Measurements from ENCODE around the gene UBQLNL.

Gene UBQLNL, protein sequence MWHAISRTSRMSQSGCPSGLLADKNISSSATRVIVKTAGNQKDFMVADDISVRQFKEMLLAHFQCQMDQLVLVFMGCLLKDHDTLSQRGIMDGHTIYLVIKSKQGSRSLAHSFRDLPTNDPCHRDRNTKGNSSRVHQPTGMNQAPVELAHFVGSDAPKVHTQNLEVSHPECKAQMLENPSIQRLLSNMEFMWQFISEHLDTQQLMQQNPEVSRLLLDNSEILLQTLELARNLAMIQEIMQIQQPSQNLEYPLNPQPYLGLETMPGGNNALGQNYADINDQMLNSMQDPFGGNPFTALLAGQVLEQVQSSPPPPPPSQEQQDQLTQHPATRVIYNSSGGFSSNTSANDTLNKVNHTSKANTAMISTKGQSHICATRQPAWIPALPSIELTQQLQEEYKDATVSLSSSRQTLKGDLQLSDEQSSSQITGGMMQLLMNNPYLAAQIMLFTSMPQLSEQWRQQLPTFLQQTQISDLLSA

DNA sequence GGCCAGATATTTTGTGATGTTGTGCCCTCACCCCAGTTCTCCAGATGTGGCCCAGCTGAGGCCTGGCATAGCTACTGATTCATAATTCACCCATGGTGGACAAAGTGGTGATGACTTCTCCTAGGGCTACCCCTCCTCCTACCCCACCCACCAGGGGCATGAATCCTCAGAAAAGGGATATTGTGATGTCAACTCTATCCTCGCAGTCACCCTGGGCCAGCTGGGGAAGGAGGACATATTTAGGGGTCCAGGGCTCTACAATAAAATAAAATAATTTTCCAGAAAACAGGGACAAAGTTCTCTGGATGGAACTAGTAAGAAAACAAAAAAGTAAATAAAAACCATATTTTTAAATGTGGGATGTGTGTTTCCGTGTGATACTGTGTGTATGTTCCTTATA lies at the start of gene UBQLNL:
UBQLNL (minus strand) TSS at position 101 of the 400 bp plus-strand sequence. CDS start 258 bp downstream, outside the sequence.
- DNase-seq, result no peak

DNA sequence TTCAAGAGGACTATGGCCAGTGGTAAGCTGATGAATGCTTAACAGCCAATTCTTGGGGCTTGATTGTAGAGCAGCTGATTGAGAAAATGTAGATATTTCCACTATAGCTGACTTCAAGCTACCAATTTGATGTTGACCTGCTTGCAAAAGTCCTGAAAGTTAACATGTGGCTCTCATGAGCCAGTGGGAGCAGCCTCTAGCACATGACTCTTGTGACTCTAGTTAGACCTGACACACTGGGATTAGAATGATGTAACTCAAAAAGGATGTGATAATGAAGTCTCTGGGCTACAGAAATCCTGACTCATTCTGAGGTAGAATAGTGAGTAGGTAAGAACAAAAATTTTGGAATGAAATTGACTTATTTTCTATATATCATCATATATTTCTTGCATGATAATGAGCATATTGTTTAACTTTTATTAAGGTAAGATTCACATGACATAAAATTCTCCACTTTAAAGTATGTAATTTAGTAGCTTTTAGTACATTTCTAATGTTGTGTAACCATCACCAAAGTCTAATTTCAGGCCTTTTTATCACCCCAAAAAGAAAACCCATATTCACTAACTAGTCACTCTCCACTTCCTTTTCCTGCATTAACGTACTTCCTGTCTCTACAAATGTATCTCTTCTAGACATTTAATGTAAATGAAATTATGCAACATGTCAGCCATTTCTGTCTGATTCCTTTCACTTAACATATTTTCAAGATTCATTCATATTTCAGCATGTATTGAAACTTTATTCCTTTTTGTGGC lies 47.9 kb upstream of the UBQLNL start:
- DNase-seq, result peak; percentile 2

DNA sequence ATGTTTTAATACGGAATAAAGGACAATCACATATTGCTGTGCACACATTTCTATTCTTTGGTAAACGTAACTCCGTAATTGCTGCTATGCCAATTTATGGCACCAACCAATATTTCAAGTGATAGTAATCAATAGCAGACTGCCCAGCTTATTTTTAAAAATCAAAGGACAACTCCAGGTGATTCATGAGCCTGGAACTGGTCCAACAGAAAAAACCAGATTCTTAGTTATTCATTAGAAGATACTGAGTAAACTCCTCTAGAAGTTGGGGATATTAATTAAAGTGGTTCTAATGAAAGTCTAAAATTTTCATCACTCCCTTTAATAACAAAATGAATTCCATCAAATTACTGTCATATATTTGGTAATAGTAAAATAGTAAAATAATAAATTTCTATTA lies 41.3 kb upstream of the UBQLNL start:
- DNase-seq, result no peak

DNA sequence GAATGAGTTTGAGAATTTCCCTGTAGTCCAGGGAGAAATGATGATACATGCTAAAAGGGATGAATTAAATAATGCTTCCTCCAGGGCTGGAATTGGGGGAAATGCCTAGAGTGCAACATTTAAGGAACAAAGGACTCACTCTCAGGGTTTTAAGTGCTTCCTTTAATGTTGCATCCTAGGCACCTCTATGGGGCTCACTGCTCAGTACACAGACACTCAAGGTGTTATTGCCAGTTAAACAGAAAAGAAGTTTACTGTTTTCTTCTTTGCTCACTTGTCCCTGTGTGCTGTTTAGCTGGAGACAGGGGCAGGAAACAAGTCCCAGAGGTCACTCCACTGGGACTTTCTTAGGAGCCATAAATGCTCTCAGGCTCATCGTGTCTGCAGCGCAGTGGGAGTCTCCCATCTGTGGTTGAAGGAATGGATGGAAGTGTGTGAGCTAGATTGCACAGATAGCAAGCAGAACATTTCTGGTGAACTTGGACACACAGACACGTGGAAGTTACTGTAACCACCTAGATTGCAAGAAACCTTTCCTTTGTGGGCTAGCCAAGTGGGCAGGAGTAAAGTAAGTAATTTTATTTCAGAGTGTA lies 40.2 kb upstream of the UBQLNL start:
- no peak for DNase-seq

DNA sequence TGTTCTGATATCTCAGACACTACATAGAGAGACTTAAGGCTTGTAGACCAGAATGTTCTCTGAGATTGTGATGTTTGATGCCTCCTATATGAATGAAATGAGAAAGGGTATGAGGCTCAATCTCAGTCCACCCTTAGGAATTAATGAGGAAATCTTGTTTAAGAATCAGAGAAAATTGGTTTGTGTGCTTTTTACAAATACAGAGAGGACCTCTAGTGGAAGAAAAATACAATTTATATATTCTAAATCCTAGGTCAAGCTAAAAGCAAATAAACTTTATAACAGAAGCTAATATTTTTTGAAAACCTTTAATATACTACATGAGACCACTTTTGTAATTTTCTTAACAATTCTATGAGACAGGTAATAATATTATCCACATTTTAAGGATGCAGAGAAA lies 36.8 kb upstream of the UBQLNL start:
- no peak for DNase-seq

DNA sequence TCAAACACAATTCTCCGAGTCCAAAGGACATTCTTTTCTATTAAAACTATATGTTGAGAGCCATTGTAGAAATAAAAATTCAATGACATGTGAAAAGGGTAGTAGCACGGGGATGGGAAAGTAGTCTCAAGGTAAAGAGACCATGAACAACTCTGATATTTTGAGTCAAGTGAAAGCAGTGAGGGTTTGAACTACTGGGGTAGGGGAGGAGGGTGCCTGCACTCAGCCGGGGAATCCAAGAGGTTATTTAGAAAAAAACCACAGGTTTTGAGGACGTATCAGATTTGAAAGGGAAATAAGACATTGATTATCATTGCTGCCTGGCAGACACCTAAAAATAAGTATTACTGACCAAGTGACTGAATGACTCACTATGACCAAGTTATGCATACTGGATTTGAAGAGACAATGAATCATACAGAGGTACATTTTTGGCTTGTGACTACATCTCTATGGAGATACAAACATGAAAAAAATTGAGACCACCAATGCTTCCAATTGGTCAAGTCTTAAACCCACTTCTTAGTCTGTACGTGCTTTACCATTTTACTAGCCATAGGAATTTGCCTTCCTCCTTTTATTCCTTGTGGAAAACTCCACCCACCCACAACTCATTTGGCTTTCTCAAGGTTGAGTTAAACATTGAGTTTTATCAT lies 34.1 kb upstream of the UBQLNL start:
- no peak for DNase-seq

DNA sequence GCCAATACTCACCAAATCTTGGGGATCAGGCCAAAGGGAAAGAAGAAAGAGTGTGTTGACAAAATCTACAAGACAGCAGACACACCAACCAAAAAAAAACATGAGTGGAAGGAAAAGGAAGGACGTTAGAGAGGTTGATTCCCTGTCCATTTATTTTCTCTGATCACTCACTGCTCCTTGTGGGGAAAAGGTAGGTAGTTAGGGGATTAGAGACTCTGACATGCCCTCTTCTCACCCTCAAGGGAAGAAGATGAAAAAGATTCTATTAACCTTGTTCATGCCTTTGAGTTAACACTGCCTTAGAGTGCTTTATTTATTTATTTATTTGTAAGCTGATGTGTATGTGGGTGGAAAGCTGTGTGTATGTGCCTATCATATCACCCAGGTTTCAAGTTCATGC lies 31.9 kb upstream of the UBQLNL start, which contains the start of gene OR52H1:
OR52H1 (minus strand) TSS at position 101 of the 400 bp plus-strand sequence. CDS start 3,035 bp downstream, outside the sequence.
- DNase-seq, result no peak

DNA sequence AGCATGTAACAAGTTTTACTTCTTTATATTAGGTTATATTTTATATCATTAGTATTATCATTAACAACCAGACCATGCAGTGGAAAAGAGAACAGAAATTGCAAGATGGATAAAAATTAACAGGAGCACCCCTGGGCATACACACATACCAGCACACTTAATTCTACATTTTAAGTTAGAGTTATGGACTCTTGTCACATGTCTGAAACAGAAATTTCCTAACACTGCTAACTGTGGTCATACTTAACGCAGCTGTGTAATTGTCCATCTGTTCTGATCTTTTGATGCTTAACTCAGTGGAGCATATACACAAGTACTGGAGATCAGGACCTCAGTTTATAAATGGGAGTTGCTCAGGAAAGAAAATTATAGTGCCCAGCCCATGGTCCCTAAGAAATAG lies 31.5 kb upstream of the UBQLNL start:
- DNase-seq, result no peak

DNA sequence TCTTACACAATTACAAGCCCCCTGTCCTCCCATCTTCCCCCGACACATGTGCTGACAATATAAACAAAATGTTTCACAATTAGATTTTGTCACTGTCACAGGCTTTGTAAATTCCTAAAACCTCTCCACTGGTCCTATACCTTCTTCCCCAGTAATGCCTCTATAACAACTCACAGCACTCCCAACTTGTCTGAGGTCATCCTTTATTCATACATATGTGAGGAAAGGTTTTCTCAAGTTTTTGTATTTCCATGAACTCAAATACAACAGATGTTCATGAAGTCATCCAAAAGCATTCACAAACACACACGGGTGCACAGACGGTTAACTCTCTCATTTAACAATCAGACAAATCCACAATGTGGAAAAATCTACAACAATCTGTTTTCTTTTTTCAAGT lies 30.0 kb upstream of the UBQLNL start:
- no peak for DNase-seq

DNA sequence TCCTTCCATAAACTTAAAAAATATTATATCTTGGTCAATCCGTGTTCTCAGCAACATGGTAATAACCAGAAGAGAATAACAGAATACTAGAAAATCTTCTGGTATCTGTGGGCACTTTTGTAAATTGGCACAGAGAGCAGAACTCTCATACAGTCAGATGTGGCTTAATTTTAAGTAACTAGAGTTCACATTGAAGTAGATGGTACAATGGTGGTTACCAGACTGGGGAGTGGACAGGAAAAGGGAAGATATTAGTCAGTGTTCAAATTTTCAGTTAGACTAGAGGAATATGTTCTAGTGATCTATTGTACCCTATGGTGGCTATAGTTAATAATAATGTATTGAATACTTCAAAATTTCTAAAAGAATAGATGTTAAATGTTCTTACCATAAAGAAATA lies 24.9 kb upstream of the UBQLNL start:
- DNase-seq, result no peak

DNA sequence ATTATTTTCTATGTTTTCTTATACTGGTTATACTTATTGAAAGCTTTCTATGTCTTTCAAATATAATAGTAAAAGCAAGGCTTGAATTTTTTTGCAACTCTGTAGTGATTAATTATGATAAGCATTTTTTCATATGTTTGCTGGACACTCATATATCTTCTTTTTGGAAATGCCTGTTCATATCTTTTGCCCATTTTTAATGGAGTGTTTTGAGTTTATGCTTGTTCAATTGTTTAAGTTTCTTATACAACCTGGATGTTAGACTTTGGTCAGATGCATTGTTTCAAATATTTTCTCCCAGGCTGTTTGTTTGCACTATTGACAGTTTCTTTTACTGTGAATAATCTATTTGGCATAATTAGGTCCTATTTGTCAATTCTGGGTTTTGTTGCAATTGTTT lies 20.0 kb upstream of the UBQLNL start:
- no peak for DNase-seq

DNA sequence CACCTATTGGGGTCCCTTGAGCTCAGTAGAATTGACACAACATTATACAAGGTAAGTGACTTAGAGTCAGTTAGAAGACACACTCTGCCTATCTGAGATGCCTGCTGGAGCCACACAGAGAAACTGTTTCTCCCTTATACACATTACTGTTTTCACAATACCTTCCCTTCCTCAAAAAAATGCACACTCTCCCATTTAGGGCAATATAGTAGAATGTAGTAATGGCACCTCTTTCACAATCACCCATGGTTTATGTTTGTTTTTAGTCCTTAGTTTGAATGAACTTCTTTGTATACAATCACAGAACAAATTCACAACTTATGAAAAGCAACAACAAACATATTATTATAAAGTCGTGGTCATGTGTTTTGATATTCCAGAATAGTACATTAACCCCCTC lies 17.5 kb upstream of the UBQLNL start:
- no peak for DNase-seq

DNA sequence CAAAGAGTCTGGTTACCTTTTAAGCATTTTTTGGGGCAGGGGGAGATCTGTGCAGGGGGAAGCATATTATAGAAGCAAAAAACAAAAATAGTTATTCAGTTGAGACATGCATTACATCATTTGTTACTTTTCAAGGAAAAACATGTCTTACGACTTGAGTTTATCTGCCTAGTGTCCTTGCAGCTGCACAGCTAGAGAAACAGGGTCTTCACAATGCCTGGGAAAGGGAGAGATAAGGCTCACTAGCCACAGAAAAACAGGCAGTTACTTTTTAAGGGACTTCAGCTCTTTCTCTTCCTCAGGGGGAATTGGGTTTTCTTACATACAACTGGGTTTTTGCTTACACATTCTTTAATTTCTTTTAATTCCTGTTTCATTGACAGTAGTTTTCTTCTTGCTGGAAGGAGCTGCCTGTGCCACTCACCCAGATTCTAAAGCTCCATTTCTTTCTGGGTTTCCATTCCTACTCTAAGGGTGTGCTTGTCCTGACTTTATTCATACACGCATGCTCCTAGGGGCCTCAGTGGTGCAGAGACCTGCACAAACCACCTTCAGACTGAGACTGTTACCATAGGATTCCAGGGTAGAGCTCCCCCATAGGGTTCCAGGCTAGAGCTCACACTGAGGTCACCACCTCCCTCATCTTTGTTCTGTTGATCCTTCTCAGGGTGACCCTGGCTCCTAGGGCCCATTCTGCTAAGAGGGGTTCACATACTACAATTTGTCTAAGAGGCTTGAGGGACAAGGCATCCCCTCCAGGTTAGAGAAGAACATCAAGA lies 14.7 kb upstream of the UBQLNL start:
- no peak for DNase-seq

DNA sequence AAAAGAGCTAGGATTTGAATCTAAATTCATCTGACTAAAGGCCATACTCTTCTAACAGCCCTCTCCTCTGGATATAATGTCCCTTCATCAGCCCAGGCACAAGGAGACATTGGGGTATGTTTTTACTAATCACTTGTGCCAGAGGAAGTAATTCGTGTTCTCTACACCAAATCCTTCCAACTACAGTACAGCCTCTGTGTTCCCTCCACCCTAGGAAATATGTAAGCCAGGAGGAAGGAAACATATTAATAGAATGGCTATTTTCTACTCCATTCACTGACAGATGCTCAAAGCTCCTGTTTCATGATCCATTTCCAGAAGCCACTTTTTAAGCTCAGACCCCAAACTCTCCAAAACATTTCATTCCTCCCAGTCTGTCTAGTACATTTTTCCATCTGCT lies 12.0 kb upstream of the UBQLNL start:
- DNase-seq, result no peak

DNA sequence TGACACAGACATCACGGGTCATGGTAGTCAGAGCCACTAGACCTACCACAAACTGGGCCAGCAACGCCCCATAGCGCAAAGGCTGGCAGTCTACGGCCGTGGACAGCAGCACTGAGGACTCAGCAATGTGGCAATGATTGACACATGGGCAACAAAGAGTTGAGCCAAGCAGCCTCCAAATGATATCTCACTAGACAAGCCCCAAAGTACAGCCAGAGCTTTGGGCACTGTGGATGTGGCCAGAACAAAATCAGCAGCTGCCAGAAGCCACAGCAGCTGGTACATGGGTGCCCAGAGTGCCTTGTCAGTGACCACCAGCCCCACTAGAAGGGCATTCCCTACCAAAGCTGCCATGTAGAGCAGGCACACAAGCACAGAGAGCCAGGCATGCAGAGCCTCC lies 11.2 kb upstream of the UBQLNL start:
- DNase-seq, result no peak

DNA sequence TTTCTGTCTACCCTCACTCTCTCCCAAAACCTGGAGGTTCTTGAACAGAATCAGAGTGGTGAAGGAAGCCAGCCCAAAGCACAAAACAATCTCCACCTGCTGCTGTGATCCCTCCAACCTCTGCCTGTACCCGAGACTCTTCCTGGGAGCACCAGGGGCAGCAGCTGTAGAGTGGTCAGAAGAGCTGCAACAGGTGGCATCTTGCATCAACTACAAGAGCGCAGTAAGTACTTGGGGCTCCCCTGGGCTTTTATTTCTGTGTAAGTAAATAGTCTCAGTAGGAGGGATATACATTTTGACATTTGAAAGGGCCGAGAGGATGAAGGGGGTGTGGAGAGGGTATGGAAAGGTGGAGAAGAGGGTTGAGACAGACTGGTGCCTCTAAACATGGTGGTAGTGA lies 8.3 kb upstream of the UBQLNL start:
- DNase-seq, result no peak

DNA sequence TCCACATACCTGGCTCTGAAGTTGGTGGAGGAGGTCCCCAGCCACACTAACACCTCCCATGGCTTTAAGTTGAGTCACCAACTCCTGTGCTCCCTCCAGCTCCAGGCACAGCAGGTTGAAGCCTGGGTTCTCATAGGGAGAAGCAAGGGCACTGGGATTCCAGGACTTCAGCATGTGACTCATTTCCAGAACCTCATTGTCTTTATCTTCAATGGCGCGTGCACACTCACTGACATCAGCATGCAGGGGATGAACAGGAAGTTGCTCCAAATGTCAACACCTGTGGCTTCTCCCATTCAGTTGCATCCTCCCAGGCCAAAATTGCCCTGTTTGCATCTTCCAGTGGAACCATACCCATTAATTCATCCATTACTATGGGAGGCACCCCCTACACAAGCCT lies 5.8 kb upstream of the UBQLNL start:
- no peak for DNase-seq

DNA sequence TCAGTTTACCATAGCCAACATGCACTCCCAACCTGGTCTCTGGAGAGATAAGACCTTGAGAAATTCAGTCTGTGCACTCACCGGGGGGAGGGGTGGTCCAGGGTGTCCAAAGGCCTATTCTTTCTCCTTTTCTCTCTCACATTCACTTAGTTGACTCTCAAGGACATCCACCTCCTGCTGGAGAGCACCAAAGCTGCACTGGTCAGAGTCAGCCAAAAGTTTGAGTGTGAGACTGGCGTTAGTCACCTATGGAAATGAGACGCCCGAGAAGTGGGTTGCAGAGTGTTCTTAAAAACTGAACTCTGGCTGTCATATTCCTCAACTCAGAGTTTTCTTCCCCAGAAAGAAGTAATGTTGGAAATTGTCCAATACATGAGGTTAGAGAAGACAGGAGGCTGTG lies 5.0 kb upstream of the UBQLNL start:
- no peak for DNase-seq

DNA sequence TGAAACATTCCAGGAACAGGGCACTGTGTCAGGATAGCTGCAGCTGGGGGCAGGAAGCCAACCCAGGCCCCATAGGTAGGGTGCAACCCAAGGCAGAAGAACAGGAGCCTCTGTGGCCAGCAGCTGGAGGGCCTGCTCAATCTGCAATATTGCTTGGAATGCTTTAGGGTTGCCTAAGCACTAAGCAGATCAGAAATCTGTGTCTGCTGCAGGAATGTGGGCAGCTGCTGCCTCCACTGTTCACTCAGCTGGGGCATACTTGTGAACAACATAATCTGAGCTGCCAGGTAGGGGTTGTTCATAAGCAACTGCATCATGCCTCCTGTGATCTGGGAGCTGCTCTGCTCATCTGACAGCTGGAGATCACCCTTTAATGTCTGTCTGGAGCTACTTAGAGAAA lies 1.7 kb downstream of the UBQLNL start:
- no peak for DNase-seq

DNA sequence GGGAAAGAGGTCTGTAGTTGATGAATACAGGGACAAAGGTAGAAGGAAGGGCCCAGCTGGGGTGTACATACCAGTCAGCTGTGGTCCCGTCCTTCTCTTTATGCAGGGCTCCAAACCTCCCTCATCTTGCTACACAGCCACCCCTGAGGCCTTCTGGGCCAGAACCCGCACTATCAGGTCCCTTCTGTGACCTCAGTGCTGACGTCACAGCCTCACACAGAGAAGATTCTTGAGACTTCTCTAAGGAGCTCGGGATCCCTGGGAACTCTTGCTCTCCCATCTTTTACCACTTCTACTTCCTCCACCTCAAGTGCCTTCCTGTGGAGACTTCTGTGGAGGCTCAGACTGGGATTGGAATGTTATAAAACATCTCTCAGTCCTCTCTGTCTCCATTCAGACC lies 6.7 kb downstream of the UBQLNL start, which contains the start of gene UBQLN3:
UBQLN3 (minus strand) TSS at position 155 of the 400 bp plus-strand sequence. CDS start 399 bp downstream, outside the sequence.
- no peak for DNase-seq

DNA sequence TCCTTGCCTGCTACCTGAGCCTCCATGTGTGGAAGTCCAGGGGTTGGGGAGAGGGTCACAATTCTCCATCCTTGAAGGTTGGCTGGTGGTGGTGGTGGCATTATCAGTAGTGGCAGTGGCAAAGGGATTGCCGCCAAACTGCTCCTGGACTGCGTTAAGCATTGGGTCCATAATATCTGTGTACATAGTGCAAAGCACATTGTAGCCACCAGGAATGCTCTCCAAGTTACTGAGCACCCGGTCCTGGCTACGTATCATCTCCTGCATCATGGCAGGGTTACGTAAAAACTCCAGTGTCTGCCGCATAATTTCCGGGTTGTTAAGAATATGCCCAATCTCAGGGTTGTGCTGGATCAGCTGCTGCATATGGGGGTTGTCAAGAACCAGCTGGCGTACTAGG lies 7.9 kb downstream of the UBQLNL start:
- no peak for DNase-seq

DNA sequence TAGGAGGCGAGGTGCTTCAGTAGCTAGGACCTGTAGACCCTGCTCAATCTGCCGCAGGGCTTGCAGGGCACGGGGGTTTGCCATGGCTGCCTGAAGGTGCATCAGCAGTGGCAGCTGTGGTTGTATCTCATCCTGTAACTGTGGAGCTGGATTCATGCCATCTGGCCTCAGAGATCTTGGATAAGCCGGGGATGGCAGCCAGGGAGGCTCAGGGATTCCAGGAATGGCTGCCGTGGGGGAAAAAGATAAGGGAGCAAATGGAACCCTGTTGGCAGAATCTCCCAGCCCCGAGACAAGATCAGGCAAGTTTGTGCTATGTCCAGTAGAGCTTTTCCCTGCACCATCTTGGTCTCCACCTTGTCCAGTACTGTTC lies 8.6 kb downstream of the UBQLNL start:
- DNase-seq, result no peak
